GM23338 (cell line): ENCODE data around the gene LYPLAL1. TPM values are rescaled to one million over a fixed set of nuclear protein-coding genes. Genes with fewer than 3 reads are reported as not detected.

Experiments
- ATAC-seq: fragments of 200-7000 bp; cut with Tn5 transposase; 3 replicates; pipeline ENCODE4 v1.9.1; 2020
- DNase-seq: peaks from one replicate; pipeline ENCODE4 v3.0.0-alpha.2; 2015; ENCODE audit warnings: low spot score
- H2AFZ ChIP-seq: fragments of 200-600 bp; sonication (generic); 2 replicates; pipeline ENCODE4 v1.8.0; 2016; ENCODE audit warnings: antibody characterized with exemption, mild to moderate bottlenecking, moderate library complexity
- H3F3A ChIP-seq: fragments of 200-600 bp; sonication (generic); replicated peaks from 2 replicates; pipeline ENCODE4 v1.8.0; 2017; ENCODE audit warnings: antibody characterized with exemption, mixed run types, low read depth
- H3K27ac ChIP-seq: fragments of 200-600 bp; sonication (generic); 2 replicates; pipeline ENCODE4 v1.6.1; 2016; ENCODE audit warnings: low read depth
- H3K27me3 ChIP-seq: fragments of 200-600 bp; sonication (generic); 2 replicates; pipeline ENCODE4 v1.8.0; 2016; ENCODE audit warnings: mild to moderate bottlenecking, mixed run types, moderate library complexity; ENCODE audit not compliant: insufficient read depth
- H3K36me3 ChIP-seq: fragments of 200-600 bp; sonication (generic); 2 replicates; pipeline ENCODE4 v1.8.0; 2016; ENCODE audit warnings: mild to moderate bottlenecking; ENCODE audit not compliant: insufficient read depth
- H3K4me1 ChIP-seq: fragments of 200-600 bp; sonication (generic); 2 replicates; pipeline ENCODE4 v1.8.0; 2016; ENCODE audit warnings: mild to moderate bottlenecking, moderate library complexity; ENCODE audit not compliant: insufficient read depth
- H3K4me2 ChIP-seq: fragments of 200-600 bp; sonication (generic); 2 replicates; pipeline ENCODE4 v1.7.1; 2017; ENCODE audit warnings: mixed run types
- H3K4me3 ChIP-seq: fragments of 200-600 bp; sonication (generic); 2 replicates; pipeline ENCODE4 v1.6.1; 2016; ENCODE audit warnings: mixed run types
- H3K79me2 ChIP-seq: fragments of 200-600 bp; sonication (generic); replicated peaks from 2 replicates; pipeline ENCODE4 v1.8.0; 2017; ENCODE audit warnings: mild to moderate bottlenecking; ENCODE audit not compliant: insufficient read depth
- H3K9me2 ChIP-seq: fragments of 200-600 bp; sonication (generic); 2 replicates; pipeline ENCODE4 v1.8.0; 2017; ENCODE audit not compliant: insufficient read depth
- H4K20me1 ChIP-seq: fragments of 200-600 bp; sonication (generic); replicated peaks from 2 replicates; pipeline ENCODE4 v1.8.0; 2017; ENCODE audit warnings: mild to moderate bottlenecking; ENCODE audit not compliant: insufficient read depth
- H3K27ac Mint-ChIP-seq: 2 replicates; pipeline ENCODE4 v1.8.0; 2020; ENCODE audit warnings: inconsistent platforms, mild to moderate bottlenecking, moderate library complexity, mixed read lengths
- H3K27me3 Mint-ChIP-seq: 3 replicates; pipeline ENCODE4 v1.8.0; 2022; ENCODE audit warnings: low read depth, mild to moderate bottlenecking, moderate library complexity, mixed read lengths, inconsistent platforms; ENCODE audit not compliant: insufficient read depth, poor library complexity
- H3K36me3 Mint-ChIP-seq: 3 replicates; pipeline ENCODE4 v1.8.0; 2021; ENCODE audit warnings: low read depth, mild to moderate bottlenecking, inconsistent platforms, moderate library complexity, mixed read lengths
- H3K4me1 Mint-ChIP-seq: 3 replicates; pipeline ENCODE4 v1.8.0; 2020; ENCODE audit warnings: mild to moderate bottlenecking, inconsistent platforms, mixed read lengths
- H3K4me3 Mint-ChIP-seq: 3 replicates; pipeline ENCODE4 v1.8.0; 2021; ENCODE audit warnings: moderate library complexity, mild to moderate bottlenecking, inconsistent platforms, mixed read lengths
- H3K9me3 Mint-ChIP-seq: 3 replicates; pipeline ENCODE4 v1.8.0; 2020; ENCODE audit warnings: moderate library complexity, mild to moderate bottlenecking, inconsistent platforms, mixed read lengths
- CREB1 ChIP-seq: fragments of 250-450 bp; sonication (Bioruptor Pico); IDR thresholded peaks from 2 replicates; pipeline ENCODE4 v1.5.0; 2020; ENCODE audit warnings: low read depth, mild to moderate bottlenecking, moderate library complexity
- CTCF ChIP-seq, 2 experiments: fragments of 200-600 bp in 1 of 2; sonication (generic) in 1 of 2; conservative IDR thresholded peaks; 2 replicates each; pipeline versions ENCODE4 v1.5.1 to v1.6.1; 2016 to 2017; ENCODE audit warnings: antibody characterized with exemption in 2 of 2, low read depth in 2 of 2, mild to moderate bottlenecking in 2 of 2, moderate library complexity in 1 of 2
- ETS1 ChIP-seq: IDR thresholded peaks from 2 replicates; pipeline ENCODE4 v1.6.1; 2016; ENCODE audit warnings: antibody characterized with exemption
- EZH2 ChIP-seq: fragments of 200-600 bp; sonication (generic); IDR thresholded peaks from one replicate; pipeline ENCODE4 v1.8.0; 2017; ENCODE audit warnings: antibody characterized with exemption, mild to moderate bottlenecking, low read depth; ENCODE audit not compliant: unreplicated experiment
- EZH2phosphoT487 ChIP-seq: fragments of 200-600 bp; sonication (generic); IDR thresholded peaks from one replicate; pipeline ENCODE4 v1.8.1; 2018; ENCODE audit warnings: antibody characterized with exemption; ENCODE audit not compliant: unreplicated experiment
- JUNB ChIP-seq: IDR thresholded peaks from one replicate; pipeline ENCODE4 v1.6.1; 2016; ENCODE audit warnings: antibody characterized with exemption; ENCODE audit not compliant: unreplicated experiment
- NANOG ChIP-seq: IDR thresholded peaks from 2 replicates; pipeline ENCODE4 v1.6.1; 2016; ENCODE audit warnings: antibody characterized with exemption, borderline replicate concordance
- STAT1 ChIP-seq: IDR thresholded peaks from one replicate; pipeline ENCODE4 v1.6.1; 2016; ENCODE audit warnings: antibody characterized with exemption; ENCODE audit not compliant: unreplicated experiment
- ZNF114 ChIP-seq: fragments of 250-450 bp; sonication (Bioruptor Pico); IDR thresholded peaks from 2 replicates; pipeline ENCODE4 v1.5.0; 2020; ENCODE audit warnings: mild to moderate bottlenecking, moderate library complexity
- ZNF331 ChIP-seq: fragments of 250-450 bp; sonication (Bioruptor Pico); IDR thresholded peaks from 2 replicates; pipeline ENCODE4 v1.5.0; 2020; ENCODE audit warnings: low read depth, mild to moderate bottlenecking, moderate library complexity
- ZNF462 ChIP-seq: fragments of 250-450 bp; sonication (Bioruptor Pico); IDR thresholded peaks from 2 replicates; pipeline ENCODE4 v1.5.0; 2020; ENCODE audit warnings: mild to moderate bottlenecking, moderate library complexity
- polyA plus RNA-seq: library from polyadenylated mRNA; unstranded; fragments of >200 nt; fragmentation: Nextera tagmentation; extraction: Ambion mirVana; gene quantifications from 2 replicates; pipeline ENCODE4 v1.2.1, GENCODE V29; 2016
- total RNA-seq: library from RNA; depleted of rRNA; stranded (reverse); fragments of >200 nt; shearing (Covaris generic); gene quantifications from 2 replicates; pipeline ENCODE4 v1.2.3, GENCODE V29; 2014

Gene LYPLAL1
- total and polyA plus RNA-seq, 2 experiments from 2014 or later = 9.9 to 60.2 TPM

GRCh38 chr1:219257751-219258150, 84.1 kb downstream of the LYPLAL1 start:
- DNase-seq = no peak
- H3K27me3 Mint-ChIP-seq = no peaks in the 10 kb centered on the region
- ATAC-seq = no peak
- H3K4me2 ChIP-seq = no peak overlapping the region
- H2AFZ ChIP-seq = no peak overlapping the region
- H3K36me3 ChIP-seq = peaks cover 9% of the 10 kb centered on the region; the same call in 1 of the 2 replicates
- H3K27ac Mint-ChIP-seq = no peak overlapping the region
- no peaks in the 10 kb centered on the region for H4K20me1 ChIP-seq
- peaks cover 7% of the 10 kb centered on the region; the same call in 1 of the 3 replicates for H3K36me3 Mint-ChIP-seq
- no peaks in the 10 kb centered on the region for H3F3A ChIP-seq
- no peaks in the 10 kb centered on the region for H3K4me1 Mint-ChIP-seq
- no peak overlapping the region for H3K27ac ChIP-seq
- H3K9me3 Mint-ChIP-seq = peaks cover 4% of the 10 kb centered on the region; the same call in 2 of the 3 replicates
- no peaks in the 10 kb centered on the region for H3K27me3 ChIP-seq
- H3K4me3 ChIP-seq = no peak overlapping the region
- H3K79me2 ChIP-seq = no peaks in the 10 kb centered on the region
- no peaks in the 10 kb centered on the region for H3K9me2 ChIP-seq
- no peak overlapping the region for H3K4me3 Mint-ChIP-seq
- TF ChIP-seq ZNF462 (no peak), STAT1 (no peak), NANOG (no peak), ETS1 (no peak), CTCF (conservative IDR thresholded peaks at IDR 0.05; ENCODE audit: low read depth in 2 of 2) (no peak), EZH2 (no peak), EZH2phosphoT487 (no peak), ZNF331 (CRISPR knock-in tag) (no peak), CREB1 (no peak), ZNF114 (no peak), JUNB (no peak)
- no peaks in the 10 kb centered on the region for H3K4me1 ChIP-seq
